Bronchial epithelial cell (primary cell): ENCODE results near the gene ITGA5. TPM values are rescaled to one million over a fixed set of nuclear protein-coding genes. Genes with fewer than 3 reads are reported as not detected.

Experiments used
- DNase-seq: peaks from one replicate; pipeline ENCODE4 v3.0.0-alpha.2; 2010; ENCODE audit warnings: low read depth
- FAIRE-seq: peaks from 2 replicates; lab custom pipeline; 2011; peaks lifted over from hg19 to GRCh38; lab: Jason Lieb, UNC
- H3K27me3 ChIP-seq: 2 replicates; pipeline ENCODE4 v1.5.1; 2011; ENCODE audit warnings: low read length; ENCODE audit not compliant: control insufficient read depth, insufficient read depth
- H3K36me3 ChIP-seq: 2 replicates; pipeline ENCODE4 v1.5.1; 2011; ENCODE audit warnings: low read length; ENCODE audit not compliant: control insufficient read depth, insufficient read depth
- H3K4me3 ChIP-seq: 2 replicates; pipeline ENCODE4 v1.5.1; 2011; ENCODE audit warnings: mild to moderate bottlenecking, low read depth, low read length, control low read depth
- CTCF ChIP-seq: IDR thresholded peaks from 2 replicates; pipeline ENCODE4 v1.5.1; 2011; ENCODE audit warnings: mild to moderate bottlenecking, moderate library complexity, low read length, control low read depth, inconsistent platforms; ENCODE audit not compliant: insufficient read depth, severe bottlenecking
- total RNA-seq: library from RNA; depleted of rRNA; stranded (reverse); fragments of >200 nt; gene quantifications from 2 replicates; pipeline ENCODE4 v1.2.1, GENCODE V29; 2014

The ITGA5 gene
- total RNA-seq, 1 donor from 2014 or later = 98.5 TPM

- no peak overlapping the region for H3K4me3 ChIP-seq
- DNase-seq (no peak), FAIRE-seq (no peak)
- peaks cover 18% of the 10 kb centered on the region for H3K36me3 ChIP-seq
- H3K27me3 ChIP-seq = no peaks in the 10 kb centered on the region
- no peak for TF ChIP-seq CTCF
Observed at GRCh38 chr12:54388237-54389133, 30.6 kb downstream of the ITGA5 start.

- no peak for TF ChIP-seq CTCF
- FAIRE-seq = no peak
- DNase-seq = no peak
- Histone ChIP-seq H3K27me3 (no peaks in the 10 kb centered on the region), H3K36me3 (peaks cover 18% of the 10 kb centered on the region), H3K4me3 (no peak overlapping the region)
Observed at GRCh38 chr12:54387114-54387467, 32.0 kb downstream of the ITGA5 start.

GRCh38 chr12:54386403-54387113 is 32.5 kb downstream of the ITGA5 start:
- DNase-seq (no peak), FAIRE-seq (no peak)
- TF ChIP-seq CTCF = no peak
- no peak overlapping the region for H3K4me3 ChIP-seq
- peaks cover 18% of the 10 kb centered on the region for H3K36me3 ChIP-seq
- H3K27me3 ChIP-seq = no peaks in the 10 kb centered on the region

GRCh38 chr12:54385251-54385914 is 33.7 kb downstream of the ITGA5 start:
- Histone ChIP-seq H3K36me3 (peaks cover 20% of the 10 kb centered on the region), H3K4me3 (no peak overlapping the region), H3K27me3 (no peaks in the 10 kb centered on the region)
- FAIRE-seq = no peak
- no peak for TF ChIP-seq CTCF
- no peak for DNase-seq

- no peak for FAIRE-seq
- Histone ChIP-seq H3K36me3 (peaks cover 18% of the 10 kb centered on the region), H3K4me3 (no peak within 1 kb of the TSS), H3K27me3 (no peaks in the 10 kb centered on the region)
- DNase-seq = no peak
- no peak for TF ChIP-seq CTCF
Observed at GRCh38 chr12:54384591-54385041, 34.5 kb downstream of the ITGA5 start, which contains the start of gene ZNF385A. Gene ZNF385A, minus strand, starts transcription at chr12:54384733. Its CDS starts 219 bp downstream, at chr12:54384514.
